GM12873 (cell line): ENCODE data around the gene HINT2.

ENCODE experiments used
- CTCF ChIP-seq: IDR thresholded peaks from 2 replicates; pipeline ENCODE4 v1.5.1; 2012; ENCODE audit warnings: low read depth, mild to moderate bottlenecking, moderate library complexity, low read length, control low read depth; ENCODE audit not compliant: insufficient read depth; ENCODE audit errors: missing control alignments

Gene HINT2

GRCh38 chr9:35818341-35818740 is 3.5 kb upstream of the HINT2 start:
- no peak for TF ChIP-seq CTCF

GRCh38 chr9:35816708-35817107 is 1.9 kb upstream of the HINT2 start:
- no peak for TF ChIP-seq CTCF

DNA sequence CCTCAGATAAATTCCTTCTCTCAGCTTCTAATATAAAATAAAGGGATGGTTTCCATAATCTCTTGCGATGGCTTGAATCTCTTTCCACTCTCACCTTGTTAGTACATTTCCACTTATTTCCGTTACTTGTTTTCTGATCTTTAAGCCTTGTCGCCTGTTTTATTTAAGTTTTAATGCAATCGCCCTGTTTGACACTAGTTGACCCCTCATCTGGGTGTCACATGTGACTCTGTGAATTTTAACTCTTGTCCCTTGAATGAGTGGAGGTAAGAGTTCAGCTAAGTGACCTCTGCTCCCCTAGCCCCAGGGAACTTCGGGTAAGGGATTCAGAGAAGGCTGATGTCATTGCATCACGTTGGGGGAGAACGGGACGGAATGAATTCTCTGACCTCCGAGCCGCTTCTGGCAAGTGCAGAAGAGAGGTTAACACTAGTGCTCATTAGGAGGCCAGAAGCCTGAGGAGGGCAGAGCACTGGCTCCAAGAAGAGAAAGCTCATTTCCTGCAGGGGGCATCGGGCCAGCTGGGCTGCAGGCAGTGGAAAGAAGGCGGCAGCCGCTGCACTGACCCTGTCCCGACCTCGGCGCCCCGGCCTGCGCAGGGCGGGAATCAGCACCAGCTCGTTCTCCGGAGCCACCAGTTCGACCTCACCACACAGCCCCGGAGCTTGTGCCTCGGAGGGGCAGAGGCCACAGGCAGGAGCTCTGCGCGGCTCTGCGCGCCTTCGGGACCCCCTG is 569 bp downstream of the HINT2 start:
- peak; percentile 49 for TF ChIP-seq CTCF

DNA sequence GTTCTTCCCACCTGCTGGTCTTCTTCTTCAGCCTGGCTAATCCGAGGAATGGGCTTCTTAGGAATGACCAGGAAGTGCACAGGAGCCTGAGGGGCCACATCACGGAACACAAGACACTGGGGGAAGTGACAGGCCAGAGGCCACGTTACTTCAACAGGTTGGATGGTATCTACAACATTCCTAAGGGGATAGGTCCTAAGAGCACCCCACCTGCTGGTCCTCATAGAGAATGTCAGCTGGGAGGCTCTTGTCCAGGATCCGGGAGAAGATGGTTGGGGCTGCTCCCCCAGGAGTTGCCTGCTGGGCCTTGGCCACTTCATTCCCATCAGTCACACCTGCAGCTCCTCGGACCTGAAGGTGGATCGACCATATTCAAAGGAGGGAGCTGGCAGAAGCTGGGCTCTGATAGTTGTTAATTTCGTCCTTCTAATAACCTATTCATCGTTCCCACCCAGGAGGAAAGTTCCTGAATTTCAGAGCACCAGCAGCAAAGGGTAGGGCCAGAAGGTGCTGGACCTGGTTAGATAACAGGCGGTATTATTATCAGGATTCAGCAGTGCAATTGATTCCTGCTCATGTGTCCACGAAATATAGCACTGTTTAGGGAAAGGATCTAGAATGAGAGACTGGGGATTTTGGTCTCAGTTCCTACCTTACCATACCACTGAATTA is 1.3 kb downstream of the HINT2 start:
- TF ChIP-seq CTCF: peak; percentile 45

DNA sequence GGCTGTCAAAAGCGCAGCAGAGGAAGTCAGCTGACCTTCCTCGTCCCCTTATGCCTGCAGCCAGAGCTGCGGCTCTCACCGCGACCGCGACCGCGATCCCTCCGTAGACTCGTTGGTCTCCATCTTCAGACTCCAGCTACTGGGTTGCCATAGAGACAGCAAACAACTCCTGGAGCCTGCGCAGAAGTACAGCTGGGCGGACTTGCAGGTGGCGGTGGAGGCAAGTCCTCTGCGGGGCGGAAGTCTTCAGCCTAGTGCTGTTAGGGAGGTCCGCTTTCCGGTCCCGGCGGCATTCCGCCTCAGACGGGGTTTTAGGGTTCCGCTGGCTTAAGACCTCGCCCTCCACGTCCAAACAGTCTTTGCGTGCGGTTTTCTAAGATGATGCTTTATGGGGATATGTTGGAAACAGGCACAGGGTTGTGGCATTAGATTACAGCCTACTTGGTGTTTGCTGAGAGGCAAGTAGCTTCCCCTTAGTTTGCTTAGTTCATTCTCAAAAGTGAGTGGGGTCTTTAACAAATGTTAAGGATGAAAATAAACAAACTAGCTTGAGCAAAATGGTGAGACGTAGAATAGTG is 2.7 kb downstream of the HINT2 start, which contains the start of gene SPAG8:
SPAG8 (minus strand) TSS at position 238 of the 578 bp plus-strand sequence; CDS start at position 123, 115 bp downstream.
- TF ChIP-seq CTCF: no peak

- TF ChIP-seq CTCF: no peak
Observed at GRCh38 chr9:35811381-35812024, 3.3 kb downstream of the HINT2 start.

GRCh38 chr9:35810122-35810521 is 4.7 kb downstream of the HINT2 start:
- no peak for TF ChIP-seq CTCF
